Measurements from ENCODE around the gene TPD52L1.

TPD52L1 gene

GRCh38 chr6:125248136-125248535 lies 94.6 kb downstream of the TPD52L1 start:
- no peaks in the 10 kb centered on the region for H3K36me3 ChIP-seq (ENCODE audit: control insufficient read depth, low read length)
- no peak overlapping the region for H3K4me3 ChIP-seq (ENCODE audit: low read length)
- no peaks in the 10 kb centered on the region for H3K4me1 ChIP-seq (ENCODE audit: control insufficient read depth, low read length)
- no peaks in the 10 kb centered on the region for H4K20me1 ChIP-seq (ENCODE audit: control insufficient read depth, insufficient read depth, low read depth, low read length)
- H3K27me3 ChIP-seq (ENCODE audit: control insufficient read depth, low read length) = 0 out of 2 replicates have a peak, but pooled peaks cover 2% of the 10 kb centered on the region
- no peaks in the 10 kb centered on the region for H3K79me2 ChIP-seq (ENCODE audit: control insufficient read depth, low read length)
- no peaks in the 10 kb centered on the region for H3K9me2 ChIP-seq (replicated peaks; ENCODE audit: control insufficient read depth, low read length)
- no peaks in the 10 kb centered on the region for H3F3A ChIP-seq (ENCODE audit: control insufficient read depth, insufficient read depth)
- H3K4me2 ChIP-seq (ENCODE audit: low read length) = no peak overlapping the region
- TF ChIP-seq CTCF (IDR thresholded peaks at IDR 0.05; ENCODE audit: low read depth, low read length, poor library complexity, severe bottlenecking) = no peak
- TF ChIP-seq EZH2phosphoT487 (IDR thresholded peaks at IDR 0.05; ENCODE audit: borderline replicate concordance, low read length) = no peak
- no peaks in the 10 kb centered on the region for H3K9me3 ChIP-seq (ENCODE audit: control insufficient read depth, insufficient read depth, low read length)
- H3K27ac ChIP-seq (ENCODE audit: low read depth, low read length) = no peak overlapping the region

GRCh38 chr6:125250511-125250910 lies 96.9 kb downstream of the TPD52L1 start:
- no peak overlapping the region for H3K4me2 ChIP-seq (ENCODE audit: low read length)
- H3K27me3 ChIP-seq (ENCODE audit: control insufficient read depth, low read length) = 0 out of 2 replicates have a peak, but pooled peaks cover 2% of the 10 kb centered on the region
- no peaks in the 10 kb centered on the region for H3K4me1 ChIP-seq (ENCODE audit: control insufficient read depth, low read length)
- H3K9me3 ChIP-seq (ENCODE audit: control insufficient read depth, insufficient read depth, low read length) = no peaks in the 10 kb centered on the region
- no peaks in the 10 kb centered on the region for H4K20me1 ChIP-seq (ENCODE audit: control insufficient read depth, insufficient read depth, low read depth, low read length)
- no peak overlapping the region for H3K27ac ChIP-seq (ENCODE audit: low read depth, low read length)
- TF ChIP-seq EZH2phosphoT487 (IDR thresholded peaks at IDR 0.05; ENCODE audit: borderline replicate concordance, low read length) = no peak
- no peak for TF ChIP-seq CTCF (IDR thresholded peaks at IDR 0.05; ENCODE audit: low read depth, low read length, poor library complexity, severe bottlenecking)
- H3K4me3 ChIP-seq (ENCODE audit: low read length) = no peak overlapping the region
- no peaks in the 10 kb centered on the region for H3K9me2 ChIP-seq (replicated peaks; ENCODE audit: control insufficient read depth, low read length)
- no peaks in the 10 kb centered on the region for H3K36me3 ChIP-seq (ENCODE audit: control insufficient read depth, low read length)
- H3K79me2 ChIP-seq (ENCODE audit: control insufficient read depth, low read length) = no peaks in the 10 kb centered on the region
- no peaks in the 10 kb centered on the region for H3F3A ChIP-seq (ENCODE audit: control insufficient read depth, insufficient read depth)

- H3F3A ChIP-seq (ENCODE audit: control insufficient read depth, insufficient read depth) = no peaks in the 10 kb centered on the region
- H3K27ac ChIP-seq (ENCODE audit: low read depth, low read length) = no peak overlapping the region
- H4K20me1 ChIP-seq (ENCODE audit: control insufficient read depth, insufficient read depth, low read depth, low read length) = no peaks in the 10 kb centered on the region
- H3K4me2 ChIP-seq (ENCODE audit: low read length) = no peak overlapping the region
- no peak overlapping the region for H3K4me3 ChIP-seq (ENCODE audit: low read length)
- H3K4me1 ChIP-seq (ENCODE audit: control insufficient read depth, low read length) = no peaks in the 10 kb centered on the region
- no peaks in the 10 kb centered on the region for H3K36me3 ChIP-seq (ENCODE audit: control insufficient read depth, low read length)
- H3K9me2 ChIP-seq (replicated peaks; ENCODE audit: control insufficient read depth, low read length) = no peaks in the 10 kb centered on the region
- 0 out of 2 replicates have a peak, but pooled peaks cover 2% of the 10 kb centered on the region for H3K27me3 ChIP-seq (ENCODE audit: control insufficient read depth, low read length)
- H3K79me2 ChIP-seq (ENCODE audit: control insufficient read depth, low read length) = no peaks in the 10 kb centered on the region
- TF ChIP-seq EZH2phosphoT487 (IDR thresholded peaks at IDR 0.05; ENCODE audit: borderline replicate concordance, low read length) (no peak), CTCF (IDR thresholded peaks at IDR 0.05; ENCODE audit: low read depth, low read length, poor library complexity, severe bottlenecking) (no peak)
- no peaks in the 10 kb centered on the region for H3K9me3 ChIP-seq (ENCODE audit: control insufficient read depth, insufficient read depth, low read length)
Measured at GRCh38 chr6:125251516-125252220, 98.1 kb downstream of the TPD52L1 start.
